B cell (primary cell): ENCODE results near the gene ATP5ME.

Experiments used
- CTCF ChIP-seq: fragments of 200-600 bp; IDR thresholded peaks from one replicate; pipeline ENCODE4 v1.8.0; 2022; ENCODE audit warnings: antibody characterized with exemption, mild to moderate bottlenecking
- EZH2 ChIP-seq: IDR thresholded peaks from 2 replicates; pipeline ENCODE4 v1.6.1; 2012; ENCODE audit warnings: borderline replicate concordance, low read depth, mild to moderate bottlenecking, moderate library complexity, low read length; ENCODE audit not compliant: insufficient read depth, poor library complexity, severe bottlenecking

GRCh38 chr4:710916-711315 lies 36.8 kb upstream of the ATP5ME start:
- TF ChIP-seq CTCF = no peak
- no peak for TF ChIP-seq EZH2
